NCI-H1048 (cell line): ENCODE results near the gene DNAJC1.

Experiments used
- DNase-seq: peaks from one replicate; lab custom pipeline; 2025; lab: John Stamatoyannopoulos, UW

Gene DNAJC1

GRCh38 chr10:21758696-21759095, 244.8 kb downstream of the DNAJC1 start:
- DNase-seq, result no peak

- no peak for DNase-seq
Measured at GRCh38 chr10:21758239-21758638, 245.3 kb downstream of the DNAJC1 start.

- no peak for DNase-seq
Measured at GRCh38 chr10:21757185-21757901, 246.2 kb downstream of the DNAJC1 start.

- DNase-seq, result no peak
Measured at GRCh38 chr10:21756707-21757106, 246.8 kb downstream of the DNAJC1 start.

- DNase-seq, result no peak
Measured at GRCh38 chr10:21754410-21755011, 249.0 kb downstream of the DNAJC1 start.

GRCh38 chr10:21753497-21754270, 249.8 kb downstream of the DNAJC1 start:
- DNase-seq, result no peak

- no peak for DNase-seq
Measured at GRCh38 chr10:21751341-21752310, 251.9 kb downstream of the DNAJC1 start.

- no peak for DNase-seq
Measured at GRCh38 chr10:21750424-21750823, 253.1 kb downstream of the DNAJC1 start.

GRCh38 chr10:21749788-21750187, 253.7 kb downstream of the DNAJC1 start:
- DNase-seq, result no peak

GRCh38 chr10:21747809-21748208, 255.7 kb downstream of the DNAJC1 start:
- no peak for DNase-seq

GRCh38 chr10:21746118-21746517, 257.4 kb downstream of the DNAJC1 start:
- no peak for DNase-seq

- no peak for DNase-seq
Measured at GRCh38 chr10:21744223-21744622, 259.3 kb downstream of the DNAJC1 start.

GRCh38 chr10:21742740-21743412, 260.7 kb downstream of the DNAJC1 start:
- no peak for DNase-seq

GRCh38 chr10:21740989-21741388, 262.5 kb downstream of the DNAJC1 start:
- no peak for DNase-seq

- no peak for DNase-seq
Measured at GRCh38 chr10:21737106-21737505, 266.4 kb downstream of the DNAJC1 start.

GRCh38 chr10:21733710-21734109, 269.8 kb downstream of the DNAJC1 start:
- no peak for DNase-seq

GRCh38 chr10:21732067-21732772, 271.3 kb downstream of the DNAJC1 start:
- DNase-seq, result peak; percentile 56

- DNase-seq, result no peak
Measured at GRCh38 chr10:21728618-21729017, 274.9 kb downstream of the DNAJC1 start.

GRCh38 chr10:21727452-21728168, 275.9 kb downstream of the DNAJC1 start:
- no peak for DNase-seq
